ENCODE results near the gene PRTN3. TPM values are rescaled to one million over a fixed set of nuclear protein-coding genes. Genes with fewer than 3 reads are reported as not detected.
"Not testable (repeated sequence)": the region's sequence is repeated elsewhere in the genome, so short reads cannot be mapped to it uniquely, and the experiment has no call there.

Gene PRTN3
- total RNA-seq, 2 donors from 2014 or later, result 2.6 TPM; not detected in 1

GRCh38 chr19:814152-815078 is 26.4 kb upstream of the PRTN3 start:
- H3K27ac ChIP-seq, result no peak overlapping the region
- no peaks in the 10 kb centered on the region for H3K27me3 ChIP-seq (replicated peaks; ENCODE audit: insufficient read depth)
- H3K9me3 ChIP-seq, result no peaks in the 10 kb centered on the region
- 87% methylated on average over 43 of the region's 49 CpGs for WGBS
- H3K36me3 ChIP-seq, result peaks cover 8 to 20% of the 10 kb centered on the region in 2 donors
- no peak overlapping the region for H3K4me3 ChIP-seq
- TF ChIP-seq CTCF (IDR thresholded peaks at IDR 0.05) (no peak), POLR2A (IDR thresholded peaks at IDR 0.05) (no peak), POLR2AphosphoS5 (IDR thresholded peaks at IDR 0.05) (no peak)
- DNase-seq (ENCODE audit: low spot score), result no peak
- H3K4me1 ChIP-seq (replicated peaks), result no peaks in the 10 kb centered on the region
- intact Hi-C loops (cut with DNase I), result no loop called here

- DNase-seq (ENCODE audit: low spot score), result no peak
- TF ChIP-seq CTCF (IDR thresholded peaks at IDR 0.05) (no peak), POLR2A (IDR thresholded peaks at IDR 0.05) (no peak), POLR2AphosphoS5 (IDR thresholded peaks at IDR 0.05) (no peak)
- Histone ChIP-seq H3K4me3 (no peak overlapping the region), H3K36me3 (peaks cover 8 to 14% of the 10 kb centered on the region in 2 donors), H3K4me1 (replicated peaks) (no peaks in the 10 kb centered on the region), H3K27ac (no peak overlapping the region), H3K9me3 (no peaks in the 10 kb centered on the region), H3K27me3 (replicated peaks; ENCODE audit: insufficient read depth) (no peaks in the 10 kb centered on the region)
- 87% methylated on average over 32 of the region's 47 CpGs for WGBS
- intact Hi-C loops (cut with DNase I), result no loop called here
These were observed 25.6 kb upstream of the PRTN3 start for GRCh38 chr19:815079-815774.

- DNase-seq (ENCODE audit: low spot score), result no peak
- TF ChIP-seq POLR2AphosphoS5 (IDR thresholded peaks at IDR 0.05) (no peak), POLR2A (IDR thresholded peaks at IDR 0.05) (no peak), CTCF (IDR thresholded peaks at IDR 0.05) (no peak)
- Histone ChIP-seq H3K36me3 (peaks cover 2 to 7% of the 10 kb centered on the region in 2 donors), H3K9me3 (no peaks in the 10 kb centered on the region), H3K4me3 (no peak overlapping the region), H3K27me3 (replicated peaks; ENCODE audit: insufficient read depth) (no peaks in the 10 kb centered on the region), H3K4me1 (replicated peaks) (no peaks in the 10 kb centered on the region), H3K27ac (no peak overlapping the region)
- WGBS, result 95% methylated on average over 13 of the region's 13 CpGs
- intact Hi-C loops (cut with DNase I), result no loop called here
These were observed 24.9 kb upstream of the PRTN3 start for GRCh38 chr19:815775-816499.

- H3K4me1 ChIP-seq (replicated peaks), result peaks cover 3% of the 10 kb centered on the region
- no peak for DNase-seq (ENCODE audit: low spot score)
- peaks cover 0 to 2% of the 10 kb centered on the region in 2 donors for H3K36me3 ChIP-seq
- TF ChIP-seq CTCF (IDR thresholded peaks at IDR 0.05), result no peak
- no peak for TF ChIP-seq POLR2AphosphoS5 (IDR thresholded peaks at IDR 0.05)
- no peak for TF ChIP-seq POLR2A (IDR thresholded peaks at IDR 0.05)
- intact Hi-C loops (cut with DNase I), result no loop called here
- no peak overlapping the region for H3K27ac ChIP-seq
- WGBS, result 95% methylated on average over 2 of the region's 2 CpGs
- H3K4me3 ChIP-seq, result no peak overlapping the region
- no peaks in the 10 kb centered on the region for H3K27me3 ChIP-seq (replicated peaks; ENCODE audit: insufficient read depth)
- no peaks in the 10 kb centered on the region for H3K9me3 ChIP-seq
These were observed 24.3 kb upstream of the PRTN3 start for GRCh38 chr19:816500-816857.

- DNase-seq (ENCODE audit: low spot score); H3K9me3 ChIP-seq; H3K27ac ChIP-seq; intact Hi-C loops (cut with DNase I); H3K27me3 ChIP-seq (replicated peaks; ENCODE audit: insufficient read depth); H3K4me3 ChIP-seq; H3K36me3 ChIP-seq: not testable (repeated sequence)
- H3K4me1 ChIP-seq (replicated peaks), result peaks cover 12% of the 10 kb centered on the region
- WGBS, result 97% methylated on average over 5 of the region's 5 CpGs
These were observed 20.6 kb upstream of the PRTN3 start for GRCh38 chr19:820212-820611.

Data from prostate gland (tissue), 2 donors.